ENCODE data around the gene PCDHGB4. TPM values are rescaled to one million over a fixed set of nuclear protein-coding genes. Genes with fewer than 3 reads are reported as not detected.
"Not testable (repeated sequence)": the region's sequence is repeated elsewhere in the genome, so short reads cannot be mapped to it uniquely, and the experiment has no call there.

PCDHGB4 gene
- total RNA-seq, 1 donor from 2014 or later, result 6.4 TPM

GRCh38 chr5:141422742-141423291 is 35.3 kb downstream of the PCDHGB4 start:
- DNase-seq (ENCODE audit: low read depth in 2 of 2), result no peak

- no peak for DNase-seq (ENCODE audit: low read depth in 2 of 2)
Observed at GRCh38 chr5:141427783-141428426, 40.4 kb downstream of the PCDHGB4 start.

GRCh38 chr5:141430332-141431113 is 43.0 kb downstream of the PCDHGB4 start, which contains the start of gene PCDHGA12:
PCDHGA12 (plus strand) TSS chr5:141430507; CDS start chr5:141430760, 253 bp downstream.
- peak; percentile 65 to 89 for DNase-seq (ENCODE audit: low read depth in 2 of 2)

GRCh38 chr5:141431286-141431685 is 43.8 kb downstream of the PCDHGB4 start:
- peak in 1 of 2 donors; percentile 28 for DNase-seq (ENCODE audit: low read depth in 2 of 2)

- DNase-seq (ENCODE audit: low read depth in 2 of 2), result not testable (repeated sequence)
Observed at GRCh38 chr5:141432308-141432707, 44.8 kb downstream of the PCDHGB4 start.

GRCh38 chr5:141432726-141433125 is 45.2 kb downstream of the PCDHGB4 start:
- not testable (repeated sequence) for DNase-seq (ENCODE audit: low read depth in 2 of 2)

GRCh38 chr5:141434006-141434405 is 46.5 kb downstream of the PCDHGB4 start:
- no peak for DNase-seq (ENCODE audit: low read depth in 2 of 2)

- DNase-seq (ENCODE audit: low read depth in 2 of 2), result no peak
Observed at GRCh38 chr5:141437221-141437620, 49.7 kb downstream of the PCDHGB4 start.

- no peak for DNase-seq (ENCODE audit: low read depth in 2 of 2)
Observed at GRCh38 chr5:141439411-141440141, 52.1 kb downstream of the PCDHGB4 start.

Other genes starting within 250 kb of the PCDHGB4 start
- gene PCDHB6, start 237.6 kb upstream of the PCDHGB4 start, total RNA-seq, result under 0.01 and 0.13 TPM in 2 replicates
- gene PCDHB7, start 215.1 kb upstream of the PCDHGB4 start, total RNA-seq, result 0.26 and 1.4 TPM in 2 replicates
- 0.38 and 0.51 TPM in 2 replicates for gene PCDHB8, start 209.9 kb upstream of the PCDHGB4 start, total RNA-seq
- 0.13 and 0.76 TPM in 2 replicates for gene PCDHB16, start 205.3 kb upstream of the PCDHGB4 start, total RNA-seq
- gene PCDHB9, start 200.5 kb upstream of the PCDHGB4 start, total RNA-seq, result 0.13 and 0.25 TPM in 2 replicates
- gene PCDHB10, start 195.3 kb upstream of the PCDHGB4 start, total RNA-seq, result 0.39 and 1.0 TPM in 2 replicates
- gene PCDHB11, start 188.1 kb upstream of the PCDHGB4 start, total RNA-seq, result 0.13 and 0.89 TPM in 2 replicates
- 0.26 and 0.76 TPM in 2 replicates for gene PCDHB12, start 179.0 kb upstream of the PCDHGB4 start, total RNA-seq
- gene PCDHB13, start 173.8 kb upstream of the PCDHGB4 start, total RNA-seq, result 0.51 and 1.9 TPM in 2 replicates
- gene PCDHB14, start 164.4 kb upstream of the PCDHGB4 start, total RNA-seq, result 0.51 and 1.3 TPM in 2 replicates
- 0.26 and 0.76 TPM in 2 replicates for gene PCDHB15, start 142.3 kb upstream of the PCDHGB4 start, total RNA-seq
- gene SLC25A2, start 83.6 kb upstream of the PCDHGB4 start, total RNA-seq, result under 0.01 and 0.13 TPM in 2 replicates
- 51.2 and 51.5 TPM in 2 replicates for gene TAF7, start 66.9 kb upstream of the PCDHGB4 start, total RNA-seq
- gene PCDHGA1, start 57.2 kb upstream of the PCDHGB4 start, total RNA-seq, result 0.26 and 0.51 TPM in 2 replicates
- 0.39 and 1.1 TPM in 2 replicates for gene PCDHGA2, start 48.9 kb upstream of the PCDHGB4 start, total RNA-seq
- gene PCDHGA3, start 43.9 kb upstream of the PCDHGB4 start, total RNA-seq, result 0.13 and 0.63 TPM in 2 replicates
- gene PCDHGB1, start 37.6 kb upstream of the PCDHGB4 start, total RNA-seq, result 0.39 and 1.1 TPM in 2 replicates
- gene PCDHGA4, start 32.7 kb upstream of the PCDHGB4 start, total RNA-seq, result 0.90 and 2.1 TPM in 2 replicates
- 0.64 and 1.9 TPM in 2 replicates for gene PCDHGB2, start 27.7 kb upstream of the PCDHGB4 start, total RNA-seq
- gene PCDHGA5, start 23.5 kb upstream of the PCDHGB4 start, total RNA-seq, result 0.26 and 0.63 TPM in 2 replicates
- gene PCDHGB3, start 17.5 kb upstream of the PCDHGB4 start, total RNA-seq, result 1.9 and 3.8 TPM in 2 replicates
- gene PCDHGA6, start 13.8 kb upstream of the PCDHGB4 start, total RNA-seq, result 1.2 and 2.4 TPM in 2 replicates
- gene PCDHGA7, start 5.0 kb upstream of the PCDHGB4 start, total RNA-seq, result 0.64 and 1.5 TPM in 2 replicates
- 0.64 and 1.1 TPM in 2 replicates for gene PCDHGA8, start 4.9 kb downstream of the PCDHGB4 start, total RNA-seq
- gene PCDHGB5, start 10.2 kb downstream of the PCDHGB4 start, total RNA-seq, result 6.4 and 9.7 TPM in 2 replicates
- 1.4 and 2.4 TPM in 2 replicates for gene PCDHGA9, start 15.1 kb downstream of the PCDHGB4 start, total RNA-seq
- 1.5 and 2.7 TPM in 2 replicates for gene PCDHGB6, start 20.3 kb downstream of the PCDHGB4 start, total RNA-seq
- gene PCDHGA10, start 25.3 kb downstream of the PCDHGB4 start, total RNA-seq, result 3.0 and 6.2 TPM in 2 replicates
- gene PCDHGB7, start 30.0 kb downstream of the PCDHGB4 start, total RNA-seq, result 3.7 and 8.2 TPM in 2 replicates
- gene PCDHGA11, start 33.4 kb downstream of the PCDHGB4 start, total RNA-seq, result 4.0 and 5.4 TPM in 2 replicates
- 3.5 and 3.9 TPM in 2 replicates for gene PCDHGA12, start 42.8 kb downstream of the PCDHGB4 start, total RNA-seq
- gene PCDHGC3, start 88.3 kb downstream of the PCDHGB4 start, total RNA-seq, result 12.3 and 15.6 TPM in 2 replicates
- 0.77 and 0.89 TPM in 2 replicates for gene PCDHGC4, start 97.3 kb downstream of the PCDHGB4 start, total RNA-seq
- 0.26 and 0.51 TPM in 2 replicates for gene PCDHGC5, start 101.4 kb downstream of the PCDHGB4 start, total RNA-seq
- 41.1 and 43.0 TPM in 2 replicates for gene DIAPH1, start 231.3 kb downstream of the PCDHGB4 start, total RNA-seq
- gene HDAC3, start 249.2 kb downstream of the PCDHGB4 start, total RNA-seq, result 46.6 and 52.8 TPM in 2 replicates
- gene RELL2, start 249.3 kb downstream of the PCDHGB4 start, total RNA-seq, result 6.2 and 6.3 TPM in 2 replicates